HepG2 (cell line): ENCODE results near the gene PDSS2. TPM values are rescaled to one million over a fixed set of nuclear protein-coding genes. Genes with fewer than 3 reads are reported as not detected.
A peak's percentile ranks its signal among the peaks of the same experiment; 100 is the strongest.

ENCODE experiments used
- CBX1 ChIP-seq: IDR thresholded peaks from one replicate; pipeline ENCODE4 v1.6.1; 2016; ENCODE audit warnings: antibody characterized with exemption, low read depth
- KAT8 ChIP-seq: IDR thresholded peaks from 2 replicates; pipeline ENCODE4 v1.6.1; 2016; ENCODE audit warnings: missing genetic modification reagents, missing compliant biosample characterization
- MEIS2 ChIP-seq: sonication (generic); formaldehyde crosslinking; IDR thresholded peaks from 2 replicates; pipeline ENCODE4 v1.9.0; 2021; ENCODE audit warnings: mild to moderate bottlenecking, missing genetic modification reagents
- NPAS2 ChIP-seq: sonication (generic); formaldehyde crosslinking; IDR thresholded peaks from 2 replicates; pipeline ENCODE4 v1.8.0; 2022; ENCODE audit warnings: mild to moderate bottlenecking, missing genetic modification reagents, borderline replicate concordance
- SMC3 ChIP-seq: IDR thresholded peaks from 2 replicates; pipeline ENCODE4 v1.6.1; 2011; ENCODE audit warnings: low read length, improper control_type of control experiment
- ZNF333 ChIP-seq: sonication (generic); formaldehyde crosslinking; IDR thresholded peaks from 2 replicates; pipeline ENCODE4 v1.4.0; 2020; ENCODE audit warnings: mild to moderate bottlenecking, missing genetic modification reagents, borderline replicate concordance
- ZNF670 ChIP-seq: sonication (generic); formaldehyde crosslinking; IDR thresholded peaks from 2 replicates; pipeline ENCODE4 v1.8.0; 2022; ENCODE audit warnings: mild to moderate bottlenecking, missing genetic modification reagents, borderline replicate concordance
- ZSCAN9 ChIP-seq: IDR thresholded peaks from 2 replicates; pipeline ENCODE4 v1.6.1; 2016; ENCODE audit warnings: borderline replicate concordance
- polyA plus RNA-seq, 8 experiments: library from polyadenylated mRNA; depleted of rRNA in 3 of 8; stranded (reverse) in 7 of 8; unstranded in 1 of 8; fragments of >200 nt; fragmentation: Illumina TruSeq in 4 of 8; extraction: Trizol in 4 of 8; gene quantifications; 2 replicates each; pipeline versions ENCODE4 v1.2.1 to v1.2.3, GENCODE V29; 2011 to 2016; ENCODE audit warnings: low read depth in 4 of 8, missing spikeins in 1 of 8, mixed read lengths in 1 of 8; ENCODE audit not compliant: insufficient read depth in 1 of 8
- total RNA-seq, 5 experiments: library from RNA; depleted of rRNA; stranded (reverse); fragments of >200 nt; fragmentation: Illumina TruSeq; extraction: Trizol; gene quantifications; 2 replicates each; pipeline ENCODE4 v1.2.3, GENCODE V29; 2016; ENCODE audit warnings: low read depth in 1 of 5
- TF ChIP-seq, protein P1 (sequence below), 2 experiments: fragments of 450-650 bp in 1 of 2; sonication (generic) in 1 of 2; formaldehyde crosslinking; IDR thresholded peaks; 2 replicates each; pipeline versions ENCODE4 v1.5.0 to v1.8.0; 2020 to 2022; ENCODE audit warnings: mild to moderate bottlenecking in 1 of 2, missing genetic modification reagents in 1 of 2
- TF ChIP-seq, protein P2 (sequence below): sonication (generic); formaldehyde crosslinking; IDR thresholded peaks from 2 replicates; pipeline ENCODE4 v1.9.0; 2021; ENCODE audit warnings: missing genetic modification reagents, mild to moderate bottlenecking, borderline replicate concordance
- TF ChIP-seq, protein P3 (sequence below): sonication (generic); formaldehyde crosslinking; IDR thresholded peaks from 2 replicates; pipeline ENCODE4 v1.5.1; 2020; ENCODE audit warnings: mild to moderate bottlenecking, moderate library complexity, missing genetic modification reagents
- TF ChIP-seq, protein P4 (sequence below): sonication (generic); formaldehyde crosslinking; IDR thresholded peaks from 2 replicates; pipeline ENCODE4 v1.4.0; 2020; ENCODE audit warnings: mild to moderate bottlenecking, low read depth, missing genetic modification reagents
- TF ChIP-seq, protein P5 (sequence below): IDR thresholded peaks from 2 replicates; pipeline ENCODE4 v1.6.1; 2012; ENCODE audit warnings: inconsistent platforms
- TF ChIP-seq, protein P6 (sequence below): IDR thresholded peaks from 2 replicates; pipeline ENCODE4 v1.4.0; 2020; ENCODE audit warnings: mild to moderate bottlenecking, missing genetic modification reagents

PDSS2 gene
- total and polyA plus RNA-seq, 2 of the 13 experiments (the other 11 are each of a cell fraction or from before 2014, with no cell fraction given): 16.2 to 17.0 TPM

DNA sequence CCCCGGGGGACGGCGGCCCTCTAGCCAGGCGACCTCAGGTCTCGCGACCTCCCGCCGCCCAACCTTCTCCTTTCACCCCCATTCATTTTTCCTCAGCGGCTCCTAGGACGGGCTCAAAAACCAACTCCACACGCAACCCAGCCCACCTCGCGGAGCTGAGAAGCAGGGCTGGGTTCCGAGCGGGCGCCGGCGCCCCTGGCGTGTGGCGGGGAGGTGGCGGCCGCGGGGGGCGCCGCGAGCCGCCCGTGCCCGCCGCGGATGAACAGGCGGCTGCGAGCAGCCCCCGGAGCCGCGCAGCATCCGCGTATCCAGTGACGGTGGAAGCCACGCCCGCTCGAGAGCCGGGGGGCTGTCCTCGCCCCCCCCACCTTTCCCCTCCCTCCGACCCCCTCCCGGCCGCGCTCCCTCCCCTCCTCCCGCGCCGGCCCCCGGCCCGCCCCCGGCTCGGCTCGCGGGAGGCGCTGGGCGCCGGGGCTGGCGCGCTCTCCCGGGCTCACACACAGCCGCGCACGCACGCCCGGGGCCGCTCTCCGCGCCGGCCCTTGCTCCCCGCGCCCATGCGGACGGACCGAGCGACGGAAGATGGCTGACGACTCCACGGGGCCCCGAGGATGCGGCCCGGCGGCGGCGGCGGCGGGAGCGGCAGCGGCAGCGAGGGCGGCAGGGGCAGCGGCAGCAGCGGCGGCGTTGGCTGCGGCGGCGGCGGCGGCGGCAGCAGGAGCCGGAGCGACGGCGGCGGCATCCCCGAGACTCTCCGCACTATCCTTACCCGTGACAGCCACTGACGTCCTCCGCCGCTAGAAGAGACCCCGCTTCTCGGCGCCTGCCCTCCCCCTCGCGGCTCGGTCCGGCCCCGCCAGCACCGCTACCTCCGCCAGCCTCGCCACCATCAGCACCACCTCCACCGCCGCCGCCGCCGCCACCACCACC lies 30.5 kb upstream of the PDSS2 start, which contains the start of gene SOBP (continued):
- TF ChIP-seq, protein P1, sequence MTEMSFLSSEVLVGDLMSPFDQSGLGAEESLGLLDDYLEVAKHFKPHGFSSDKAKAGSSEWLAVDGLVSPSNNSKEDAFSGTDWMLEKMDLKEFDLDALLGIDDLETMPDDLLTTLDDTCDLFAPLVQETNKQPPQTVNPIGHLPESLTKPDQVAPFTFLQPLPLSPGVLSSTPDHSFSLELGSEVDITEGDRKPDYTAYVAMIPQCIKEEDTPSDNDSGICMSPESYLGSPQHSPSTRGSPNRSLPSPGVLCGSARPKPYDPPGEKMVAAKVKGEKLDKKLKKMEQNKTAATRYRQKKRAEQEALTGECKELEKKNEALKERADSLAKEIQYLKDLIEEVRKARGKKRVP (CRISPR knock-in tag; IDR thresholded peaks at IDR 0.05): no peak
- TF ChIP-seq, protein P2, sequence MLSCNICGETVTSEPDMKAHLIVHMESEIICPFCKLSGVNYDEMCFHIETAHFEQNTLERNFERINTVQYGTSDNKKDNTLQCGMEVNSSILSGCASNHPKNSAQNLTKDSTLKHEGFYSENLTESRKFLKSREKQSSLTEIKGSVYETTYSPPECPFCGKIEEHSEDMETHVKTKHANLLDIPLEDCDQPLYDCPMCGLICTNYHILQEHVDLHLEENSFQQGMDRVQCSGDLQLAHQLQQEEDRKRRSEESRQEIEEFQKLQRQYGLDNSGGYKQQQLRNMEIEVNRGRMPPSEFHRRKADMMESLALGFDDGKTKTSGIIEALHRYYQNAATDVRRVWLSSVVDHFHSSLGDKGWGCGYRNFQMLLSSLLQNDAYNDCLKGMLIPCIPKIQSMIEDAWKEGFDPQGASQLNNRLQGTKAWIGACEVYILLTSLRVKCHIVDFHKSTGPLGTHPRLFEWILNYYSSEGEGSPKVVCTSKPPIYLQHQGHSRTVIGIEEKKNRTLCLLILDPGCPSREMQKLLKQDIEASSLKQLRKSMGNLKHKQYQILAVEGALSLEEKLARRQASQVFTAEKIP: no peak
- TF ChIP-seq, protein P3, sequence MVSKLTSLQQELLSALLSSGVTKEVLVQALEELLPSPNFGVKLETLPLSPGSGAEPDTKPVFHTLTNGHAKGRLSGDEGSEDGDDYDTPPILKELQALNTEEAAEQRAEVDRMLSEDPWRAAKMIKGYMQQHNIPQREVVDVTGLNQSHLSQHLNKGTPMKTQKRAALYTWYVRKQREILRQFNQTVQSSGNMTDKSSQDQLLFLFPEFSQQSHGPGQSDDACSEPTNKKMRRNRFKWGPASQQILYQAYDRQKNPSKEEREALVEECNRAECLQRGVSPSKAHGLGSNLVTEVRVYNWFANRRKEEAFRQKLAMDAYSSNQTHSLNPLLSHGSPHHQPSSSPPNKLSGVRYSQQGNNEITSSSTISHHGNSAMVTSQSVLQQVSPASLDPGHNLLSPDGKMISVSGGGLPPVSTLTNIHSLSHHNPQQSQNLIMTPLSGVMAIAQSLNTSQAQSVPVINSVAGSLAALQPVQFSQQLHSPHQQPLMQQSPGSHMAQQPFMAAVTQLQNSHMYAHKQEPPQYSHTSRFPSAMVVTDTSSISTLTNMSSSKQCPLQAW (CRISPR knock-in tag): no peak
- TF ChIP-seq ZSCAN9 (CRISPR knock-in tag): no peak
- TF ChIP-seq KAT8 (CRISPR knock-in tag): no peak
- TF ChIP-seq, protein P4, sequence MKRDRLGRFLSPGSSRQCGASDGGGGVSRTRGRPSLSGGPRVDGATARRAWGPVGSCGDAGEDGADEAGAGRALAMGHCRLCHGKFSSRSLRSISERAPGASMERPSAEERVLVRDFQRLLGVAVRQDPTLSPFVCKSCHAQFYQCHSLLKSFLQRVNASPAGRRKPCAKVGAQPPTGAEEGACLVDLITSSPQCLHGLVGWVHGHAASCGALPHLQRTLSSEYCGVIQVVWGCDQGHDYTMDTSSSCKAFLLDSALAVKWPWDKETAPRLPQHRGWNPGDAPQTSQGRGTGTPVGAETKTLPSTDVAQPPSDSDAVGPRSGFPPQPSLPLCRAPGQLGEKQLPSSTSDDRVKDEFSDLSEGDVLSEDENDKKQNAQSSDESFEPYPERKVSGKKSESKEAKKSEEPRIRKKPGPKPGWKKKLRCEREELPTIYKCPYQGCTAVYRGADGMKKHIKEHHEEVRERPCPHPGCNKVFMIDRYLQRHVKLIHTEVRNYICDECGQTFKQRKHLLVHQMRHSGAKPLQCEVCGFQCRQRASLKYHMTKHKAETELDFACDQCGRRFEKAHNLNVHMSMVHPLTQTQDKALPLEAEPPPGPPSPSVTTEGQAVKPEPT: 0 out of 2 replicates have a peak, but pooled peaks have one; percentile 53
- no peak for TF ChIP-seq ZNF670 (CRISPR knock-in tag)
- TF ChIP-seq SMC3: no peak
- no peak for TF ChIP-seq CBX1
- TF ChIP-seq MEIS2 (CRISPR knock-in tag): no peak
- no peak for TF ChIP-seq NPAS2 (CRISPR knock-in tag)
- TF ChIP-seq, protein P5, sequence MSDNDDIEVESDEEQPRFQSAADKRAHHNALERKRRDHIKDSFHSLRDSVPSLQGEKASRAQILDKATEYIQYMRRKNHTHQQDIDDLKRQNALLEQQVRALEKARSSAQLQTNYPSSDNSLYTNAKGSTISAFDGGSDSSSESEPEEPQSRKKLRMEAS: peak; percentile 61; the same call in 1 of the 2 replicates
- TF ChIP-seq ZNF333 (CRISPR knock-in tag): no peak
- TF ChIP-seq, protein P6, sequence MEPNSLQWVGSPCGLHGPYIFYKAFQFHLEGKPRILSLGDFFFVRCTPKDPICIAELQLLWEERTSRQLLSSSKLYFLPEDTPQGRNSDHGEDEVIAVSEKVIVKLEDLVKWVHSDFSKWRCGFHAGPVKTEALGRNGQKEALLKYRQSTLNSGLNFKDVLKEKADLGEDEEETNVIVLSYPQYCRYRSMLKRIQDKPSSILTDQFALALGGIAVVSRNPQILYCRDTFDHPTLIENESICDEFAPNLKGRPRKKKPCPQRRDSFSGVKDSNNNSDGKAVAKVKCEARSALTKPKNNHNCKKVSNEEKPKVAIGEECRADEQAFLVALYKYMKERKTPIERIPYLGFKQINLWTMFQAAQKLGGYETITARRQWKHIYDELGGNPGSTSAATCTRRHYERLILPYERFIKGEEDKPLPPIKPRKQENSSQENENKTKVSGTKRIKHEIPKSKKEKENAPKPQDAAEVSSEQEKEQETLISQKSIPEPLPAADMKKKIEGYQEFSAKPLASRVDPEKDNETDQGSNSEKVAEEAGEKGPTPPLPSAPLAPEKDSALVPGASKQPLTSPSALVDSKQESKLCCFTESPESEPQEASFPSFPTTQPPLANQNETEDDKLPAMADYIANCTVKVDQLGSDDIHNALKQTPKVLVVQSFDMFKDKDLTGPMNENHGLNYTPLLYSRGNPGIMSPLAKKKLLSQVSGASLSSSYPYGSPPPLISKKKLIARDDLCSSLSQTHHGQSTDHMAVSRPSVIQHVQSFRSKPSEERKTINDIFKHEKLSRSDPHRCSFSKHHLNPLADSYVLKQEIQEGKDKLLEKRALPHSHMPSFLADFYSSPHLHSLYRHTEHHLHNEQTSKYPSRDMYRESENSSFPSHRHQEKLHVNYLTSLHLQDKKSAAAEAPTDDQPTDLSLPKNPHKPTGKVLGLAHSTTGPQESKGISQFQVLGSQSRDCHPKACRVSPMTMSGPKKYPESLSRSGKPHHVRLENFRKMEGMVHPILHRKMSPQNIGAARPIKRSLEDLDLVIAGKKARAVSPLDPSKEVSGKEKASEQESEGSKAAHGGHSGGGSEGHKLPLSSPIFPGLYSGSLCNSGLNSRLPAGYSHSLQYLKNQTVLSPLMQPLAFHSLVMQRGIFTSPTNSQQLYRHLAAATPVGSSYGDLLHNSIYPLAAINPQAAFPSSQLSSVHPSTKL (CRISPR knock-in tag): no peak
